Astrocyte (in vitro differentiated cells and primary cell): Measurements from ENCODE around the gene DPF3. TPM values are rescaled to one million over a fixed set of nuclear protein-coding genes. Genes with fewer than 3 reads are reported as not detected.

ENCODE experiments used
- DNase-seq: peaks from one replicate; pipeline ENCODE4 v3.0.0-alpha.2; 2010; ENCODE audit warnings: low read depth
- FAIRE-seq: peaks from 2 replicates; lab custom pipeline; 2011; peaks lifted over from hg19 to GRCh38; lab: Jason Lieb, UNC
- H2AFZ ChIP-seq: 2 replicates; pipeline ENCODE4 v1.6.0; 2012; ENCODE audit warnings: low read depth, low read length, inconsistent platforms
- H3K27ac ChIP-seq: 2 replicates; pipeline ENCODE4 v1.5.1; 2011; ENCODE audit warnings: low read depth, low read length, inconsistent platforms
- H3K27me3 ChIP-seq: 2 replicates; pipeline ENCODE4 v1.6.0; 2011; ENCODE audit warnings: low read length, inconsistent platforms; ENCODE audit not compliant: insufficient read depth
- H3K36me3 ChIP-seq: 2 replicates; pipeline ENCODE4 v1.5.1; 2011; ENCODE audit warnings: low read length, inconsistent platforms; ENCODE audit not compliant: insufficient read depth
- H3K4me1 ChIP-seq: 2 replicates; pipeline ENCODE4 v1.5.1; 2011; ENCODE audit warnings: low read length, inconsistent platforms; ENCODE audit not compliant: insufficient read depth
- H3K4me2 ChIP-seq: 2 replicates; pipeline ENCODE4 v1.6.0; 2012; ENCODE audit warnings: low read length, inconsistent platforms
- H3K4me3 ChIP-seq: 2 replicates; pipeline ENCODE4 v1.5.1; 2011; ENCODE audit warnings: low read depth, mild to moderate bottlenecking, low read length, inconsistent platforms; ENCODE audit not compliant: insufficient read depth
- H3K79me2 ChIP-seq: 2 replicates; pipeline ENCODE4 v1.6.0; 2012; ENCODE audit warnings: mild to moderate bottlenecking, low read length, inconsistent platforms; ENCODE audit not compliant: insufficient read depth
- H3K9ac ChIP-seq: 2 replicates; pipeline ENCODE4 v1.6.0; 2012; ENCODE audit warnings: mild to moderate bottlenecking, low read length, inconsistent platforms
- H3K9me3 ChIP-seq: 2 replicates; pipeline ENCODE4 v1.5.1; 2012; ENCODE audit warnings: low read depth, mild to moderate bottlenecking, low read length, inconsistent platforms; ENCODE audit not compliant: insufficient read depth
- H4K20me1 ChIP-seq: 2 replicates; pipeline ENCODE4 v1.6.0; 2012; ENCODE audit warnings: low read length, inconsistent platforms; ENCODE audit not compliant: insufficient read depth
- H3K27ac Mint-ChIP-seq: one replicate; pipeline ENCODE4 v1.8.0; 2021; ENCODE audit warnings: mild to moderate bottlenecking, mixed read lengths; ENCODE audit not compliant: unreplicated experiment
- H3K27me3 Mint-ChIP-seq: one replicate; pipeline ENCODE4 v1.8.0; 2021; ENCODE audit warnings: low read depth, mixed read lengths; ENCODE audit not compliant: unreplicated experiment
- H3K36me3 Mint-ChIP-seq: one replicate; pipeline ENCODE4 v1.8.0; 2021; ENCODE audit warnings: low read depth, mixed read lengths; ENCODE audit not compliant: unreplicated experiment
- H3K4me1 Mint-ChIP-seq: one replicate; pipeline ENCODE4 v1.8.0; 2021; ENCODE audit warnings: low read depth, mixed read lengths; ENCODE audit not compliant: unreplicated experiment
- H3K4me3 Mint-ChIP-seq: one replicate; pipeline ENCODE4 v1.8.0; 2021; ENCODE audit warnings: mild to moderate bottlenecking, moderate library complexity, mixed read lengths; ENCODE audit not compliant: unreplicated experiment
- H3K9me3 Mint-ChIP-seq: one replicate; pipeline ENCODE4 v1.8.0; 2021; ENCODE audit warnings: mild to moderate bottlenecking, mixed read lengths; ENCODE audit not compliant: unreplicated experiment
- EZH2 ChIP-seq: IDR thresholded peaks from 2 replicates; pipeline ENCODE4 v1.6.1; 2012; ENCODE audit warnings: mild to moderate bottlenecking, low read length, inconsistent platforms; ENCODE audit not compliant: insufficient read depth
- total RNA-seq: library from RNA; stranded (reverse); gene quantifications from 2 replicates; pipeline ENCODE4 v1.2.1, GENCODE V29; 2021
- TF ChIP-seq, protein P1 (sequence below): IDR thresholded peaks from 2 replicates; pipeline ENCODE4 v1.5.1; 2011; ENCODE audit warnings: low read depth, mild to moderate bottlenecking, inconsistent platforms, low read length, moderate library complexity; ENCODE audit not compliant: insufficient read depth

Gene DPF3
- total RNA-seq, 1 donor from 2014 or later: 2.4 TPM

DNA sequence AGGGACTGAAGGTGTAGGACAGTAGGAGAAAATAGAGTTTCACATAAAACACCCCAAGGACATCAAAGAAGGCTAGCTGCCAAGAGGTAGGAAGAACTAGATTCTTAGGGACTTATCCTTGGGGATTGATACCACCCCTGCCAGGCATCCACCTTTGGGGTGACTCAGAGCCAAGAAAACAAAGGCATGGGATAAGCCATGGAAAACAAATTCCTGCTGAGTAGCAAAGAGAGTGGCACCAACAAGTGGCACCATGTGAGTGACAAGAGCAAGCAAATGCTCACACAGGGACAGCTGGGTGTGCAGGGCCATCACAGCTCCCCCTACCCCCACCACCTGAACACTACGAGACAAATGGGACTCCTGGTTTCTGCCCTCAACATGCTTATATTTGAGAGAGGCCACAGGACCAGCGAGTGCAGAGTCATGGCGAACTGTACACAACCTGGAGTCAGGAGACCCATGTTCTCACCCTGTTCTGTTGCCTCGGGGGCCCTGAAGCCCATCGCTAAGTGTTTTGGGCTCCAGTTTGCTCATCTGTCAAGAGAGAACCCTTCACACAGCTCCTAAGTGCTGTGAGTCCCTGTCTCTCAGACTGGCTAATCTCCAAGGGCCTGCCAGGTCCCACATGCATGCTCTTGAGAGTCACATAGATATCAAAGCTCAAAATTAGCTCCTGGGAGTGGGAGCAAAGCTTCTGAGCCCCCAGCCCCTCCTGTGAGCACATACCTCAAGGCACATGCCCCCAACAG lies 91.9 kb downstream of the DPF3 start:
- H3K4me3 ChIP-seq: no peak overlapping the region
- peak overlapping the region; percentile 47 for H3K4me2 ChIP-seq
- H3K4me3 Mint-ChIP-seq: no peak overlapping the region
- no peaks in the 10 kb centered on the region for H3K27me3 Mint-ChIP-seq
- DNase-seq (no peak), FAIRE-seq (no peak)
- no peaks in the 10 kb centered on the region for H3K9me3 Mint-ChIP-seq
- TF ChIP-seq EZH2: no peak
- TF ChIP-seq, protein P1, sequence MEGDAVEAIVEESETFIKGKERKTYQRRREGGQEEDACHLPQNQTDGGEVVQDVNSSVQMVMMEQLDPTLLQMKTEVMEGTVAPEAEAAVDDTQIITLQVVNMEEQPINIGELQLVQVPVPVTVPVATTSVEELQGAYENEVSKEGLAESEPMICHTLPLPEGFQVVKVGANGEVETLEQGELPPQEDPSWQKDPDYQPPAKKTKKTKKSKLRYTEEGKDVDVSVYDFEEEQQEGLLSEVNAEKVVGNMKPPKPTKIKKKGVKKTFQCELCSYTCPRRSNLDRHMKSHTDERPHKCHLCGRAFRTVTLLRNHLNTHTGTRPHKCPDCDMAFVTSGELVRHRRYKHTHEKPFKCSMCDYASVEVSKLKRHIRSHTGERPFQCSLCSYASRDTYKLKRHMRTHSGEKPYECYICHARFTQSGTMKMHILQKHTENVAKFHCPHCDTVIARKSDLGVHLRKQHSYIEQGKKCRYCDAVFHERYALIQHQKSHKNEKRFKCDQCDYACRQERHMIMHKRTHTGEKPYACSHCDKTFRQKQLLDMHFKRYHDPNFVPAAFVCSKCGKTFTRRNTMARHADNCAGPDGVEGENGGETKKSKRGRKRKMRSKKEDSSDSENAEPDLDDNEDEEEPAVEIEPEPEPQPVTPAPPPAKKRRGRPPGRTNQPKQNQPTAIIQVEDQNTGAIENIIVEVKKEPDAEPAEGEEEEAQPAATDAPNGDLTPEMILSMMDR: no peak
- H3K27me3 ChIP-seq: no peaks in the 10 kb centered on the region
- peaks cover 68% of the 10 kb centered on the region for H3K79me2 ChIP-seq
- H3K4me1 ChIP-seq: peaks cover 26% of the 10 kb centered on the region
- peaks cover 11% of the 10 kb centered on the region for H4K20me1 ChIP-seq
- peak overlapping the region; percentile 50 for H3K9ac ChIP-seq
- H3K9me3 ChIP-seq: no peaks in the 10 kb centered on the region
- no peaks in the 10 kb centered on the region for H3K36me3 Mint-ChIP-seq
- H3K36me3 ChIP-seq: no peaks in the 10 kb centered on the region
- H3K27ac ChIP-seq: peak overlapping the region; percentile 80
- H3K4me1 Mint-ChIP-seq: peaks cover 18% of the 10 kb centered on the region
- no peak overlapping the region for H2AFZ ChIP-seq
- peak overlapping the region; percentile 44 for H3K27ac Mint-ChIP-seq

DNA sequence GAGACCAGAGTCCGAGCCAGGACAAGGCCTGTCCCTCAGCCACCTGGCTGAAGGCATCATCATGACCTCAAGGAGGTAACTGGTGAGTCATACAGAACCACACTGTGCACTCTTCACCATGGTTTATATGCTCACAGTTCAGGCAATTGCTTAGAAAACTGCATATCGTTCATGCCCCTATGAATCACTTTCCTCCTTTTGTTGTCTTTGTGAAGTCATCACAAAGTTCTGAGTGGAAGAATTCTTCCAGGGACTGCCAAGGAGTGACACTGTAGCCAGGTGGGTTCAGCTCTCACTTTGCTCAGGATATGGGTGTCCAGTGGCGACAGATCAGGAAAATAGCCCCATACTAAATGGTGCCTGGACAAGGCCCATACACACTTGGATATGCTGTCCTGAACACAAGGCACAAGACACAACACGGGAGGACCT lies 92.5 kb downstream of the DPF3 start:
- Mint-ChIP-seq H3K27me3 (no peaks in the 10 kb centered on the region), H3K27ac (peak overlapping the region; percentile 44), H3K4me3 (peak overlapping the region; percentile 24), H3K9me3 (peaks cover 1% of the 10 kb centered on the region), H3K4me1 (peaks cover 18% of the 10 kb centered on the region), H3K36me3 (no peaks in the 10 kb centered on the region)
- Histone ChIP-seq H3K9ac (peak overlapping the region; percentile 58), H3K9me3 (no peaks in the 10 kb centered on the region), H3K27me3 (no peaks in the 10 kb centered on the region), H3K4me1 (peaks cover 26% of the 10 kb centered on the region), H3K4me2 (peak overlapping the region; percentile 47), H3K36me3 (no peaks in the 10 kb centered on the region), H3K4me3 (no peak overlapping the region), H3K79me2 (peaks cover 68% of the 10 kb centered on the region), H3K27ac (peak overlapping the region; percentile 80), H4K20me1 (peaks cover 11% of the 10 kb centered on the region), H2AFZ (no peak overlapping the region)
- no peak for TF ChIP-seq EZH2
- TF ChIP-seq, protein P1: no peak
- FAIRE-seq (peak; percentile 99), DNase-seq (peak; percentile 99)

DNA sequence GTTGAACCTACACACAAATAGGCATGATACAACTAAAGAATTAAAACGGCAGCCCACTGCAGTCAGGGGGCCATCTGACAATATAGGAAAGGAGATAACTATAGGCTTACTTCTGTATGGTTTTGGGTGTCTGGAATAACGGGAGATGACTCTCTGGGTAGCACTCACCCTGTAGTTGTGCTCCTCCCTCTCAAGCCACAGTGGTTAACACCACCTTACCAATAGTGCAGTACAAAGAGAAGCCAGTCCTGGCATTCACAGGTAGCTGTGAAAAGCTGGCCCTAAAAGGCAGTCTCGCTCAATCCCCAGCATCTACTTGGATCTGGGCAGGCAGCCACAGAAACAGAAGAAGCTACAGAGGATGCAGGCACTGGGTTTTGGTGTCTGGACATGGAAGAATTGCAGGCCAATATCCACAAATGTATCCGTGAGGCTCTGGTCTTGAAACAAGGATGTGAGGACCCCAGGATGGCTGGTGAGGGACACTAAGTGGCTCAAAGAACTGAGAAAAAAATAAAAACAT lies 93.0 kb downstream of the DPF3 start:
- TF ChIP-seq EZH2: no peak
- TF ChIP-seq, protein P1: no peak

More for the DNA sequence above, 93.0 kb downstream of the DPF3 start:
- H3K79me2 ChIP-seq: peaks cover 65% of the 10 kb centered on the region
- Mint-ChIP-seq H3K4me1 (peaks cover 18% of the 10 kb centered on the region), H3K27ac (peak overlapping the region; percentile 27), H3K36me3 (no peaks in the 10 kb centered on the region), H3K27me3 (no peaks in the 10 kb centered on the region), H3K9me3 (peaks cover 1% of the 10 kb centered on the region), H3K4me3 (peak overlapping the region; percentile 24)
- H3K9me3 ChIP-seq: no peaks in the 10 kb centered on the region
- no peak overlapping the region for H3K4me3 ChIP-seq
- DNase-seq (no peak), FAIRE-seq (no peak)
- no peaks in the 10 kb centered on the region for H3K36me3 ChIP-seq
- peak overlapping the region; percentile 58 for H3K9ac ChIP-seq
- H3K4me2 ChIP-seq: peak overlapping the region; percentile 47
- H4K20me1 ChIP-seq: peaks cover 11% of the 10 kb centered on the region
- no peak overlapping the region for H2AFZ ChIP-seq
- H3K27me3 ChIP-seq: no peaks in the 10 kb centered on the region
- H3K4me1 ChIP-seq: peaks cover 26% of the 10 kb centered on the region
- H3K27ac ChIP-seq: peak overlapping the region; percentile 80
